Measurements from ENCODE around the gene PLCE1.
"Not testable (repeated sequence)": the region's sequence is repeated elsewhere in the genome, so short reads cannot be mapped to it uniquely, and the experiment has no call there.

PLCE1 gene

DNA sequence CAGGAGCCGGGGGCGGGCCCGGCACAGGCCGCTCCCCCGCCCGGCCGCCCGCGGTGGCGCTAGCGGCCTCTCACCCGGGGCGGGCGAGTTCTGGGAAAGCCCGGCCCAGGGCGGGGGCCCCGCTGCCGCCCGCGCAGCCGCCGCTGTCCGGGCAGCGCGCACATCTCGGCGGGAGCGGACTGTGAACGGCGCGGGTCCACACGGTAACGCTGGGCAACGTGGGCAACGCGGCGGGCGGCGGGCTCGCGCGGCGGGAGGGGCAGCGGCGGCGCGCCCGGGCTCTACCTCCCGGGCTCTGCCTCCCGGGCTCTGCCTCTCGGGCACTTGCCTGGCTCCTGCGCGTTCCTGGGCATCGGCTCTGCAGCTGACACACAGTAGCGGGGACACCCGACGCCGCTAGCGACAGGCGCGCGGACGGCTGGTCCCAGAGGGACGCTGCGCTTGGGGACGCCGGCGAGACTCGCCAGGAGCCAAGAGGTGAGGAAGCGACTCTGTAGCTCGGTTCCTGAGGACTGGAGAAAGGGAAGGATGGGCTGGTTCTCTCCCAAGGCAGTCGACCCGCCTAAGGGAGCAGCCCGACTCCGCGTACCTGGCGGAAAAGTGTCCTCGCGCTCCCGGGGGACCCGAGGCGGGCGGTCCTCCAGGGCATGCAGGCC is at the start of gene PLCE1:
Gene PLCE1, plus strand, starts transcription at position 150 of the 656 bp plus-strand sequence. CDS start 37,116 bp downstream, outside the sequence.
- peak; percentile 22 for DNase-seq

DNA sequence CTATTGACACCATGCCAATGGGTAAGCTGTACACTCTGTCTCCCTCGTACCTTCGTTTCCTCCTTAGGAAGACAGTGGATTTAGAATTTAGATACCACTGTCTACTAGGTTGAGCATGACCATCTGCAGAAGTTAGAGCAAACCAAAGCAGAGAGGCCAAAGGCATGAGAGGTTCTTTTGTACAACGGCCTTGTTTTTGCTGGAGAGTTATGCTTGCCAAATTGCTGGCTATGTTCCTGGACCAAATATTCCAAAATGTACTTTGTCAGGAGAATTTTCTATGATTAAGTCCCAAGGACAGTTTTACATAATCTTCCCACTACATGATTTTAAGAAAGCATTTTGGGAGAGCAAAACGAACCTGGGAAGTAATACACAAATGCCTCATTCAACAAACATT is 47.9 kb upstream of the PLCE1 start:
- no peak for DNase-seq

DNA sequence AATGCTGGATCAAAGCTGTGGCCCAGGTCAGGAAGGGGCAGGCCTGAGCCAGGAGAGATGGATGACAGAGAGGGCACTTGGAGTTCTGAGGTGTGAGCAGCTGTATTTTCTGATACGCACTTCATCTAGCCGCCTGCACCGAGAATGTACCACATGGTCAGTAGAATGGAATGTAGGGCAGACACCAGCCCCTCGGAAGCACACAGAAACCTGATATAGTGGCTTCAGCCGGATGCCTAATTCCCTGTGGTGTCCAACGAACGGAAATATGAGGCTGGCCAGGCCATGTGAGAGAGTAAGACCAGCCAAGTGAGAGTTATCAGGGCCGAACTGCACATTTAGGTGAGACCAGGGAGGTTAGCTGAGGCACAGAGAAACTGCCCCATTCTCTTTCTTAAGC is 46.7 kb upstream of the PLCE1 start:
- no peak for DNase-seq

DNA sequence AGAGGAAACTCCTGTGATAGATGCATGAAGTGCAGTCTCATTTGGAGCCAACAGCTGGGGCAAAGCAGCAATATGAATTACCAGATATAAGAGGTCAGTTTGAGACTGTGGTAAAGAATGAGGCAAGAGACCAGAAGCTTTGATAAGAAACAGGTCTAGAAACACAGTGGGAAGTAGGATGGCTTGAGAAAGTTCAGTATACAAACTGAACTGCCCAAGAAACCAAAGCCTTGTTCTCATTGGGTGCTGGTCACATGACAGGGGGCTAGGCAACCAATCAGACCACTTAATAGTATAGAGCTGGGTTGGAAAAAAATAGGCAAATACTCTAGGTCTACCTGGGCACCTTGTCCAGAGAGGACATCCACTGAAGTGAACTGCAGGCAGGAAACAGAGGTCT is 46.2 kb upstream of the PLCE1 start:
- no peak for DNase-seq

DNA sequence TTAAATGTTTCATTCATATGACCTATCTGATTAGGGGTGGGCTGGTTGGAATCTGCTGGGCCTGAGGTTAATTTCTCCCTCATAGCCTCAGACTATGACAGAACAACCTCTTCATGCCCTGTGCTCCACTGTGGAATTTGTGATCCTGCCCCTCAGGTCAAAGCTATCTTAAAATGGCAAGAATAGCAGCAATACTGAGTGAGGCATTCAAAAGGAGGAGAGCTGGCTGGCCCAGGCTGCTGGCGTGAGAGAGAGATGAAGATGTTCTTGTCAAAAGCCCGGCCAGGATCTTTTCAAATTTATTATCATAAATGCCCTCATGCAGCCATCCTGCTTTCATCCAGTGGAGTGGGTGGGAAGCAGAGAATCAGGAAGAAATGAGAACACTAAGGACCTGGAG is 41.8 kb upstream of the PLCE1 start:
- DNase-seq, result no peak

DNA sequence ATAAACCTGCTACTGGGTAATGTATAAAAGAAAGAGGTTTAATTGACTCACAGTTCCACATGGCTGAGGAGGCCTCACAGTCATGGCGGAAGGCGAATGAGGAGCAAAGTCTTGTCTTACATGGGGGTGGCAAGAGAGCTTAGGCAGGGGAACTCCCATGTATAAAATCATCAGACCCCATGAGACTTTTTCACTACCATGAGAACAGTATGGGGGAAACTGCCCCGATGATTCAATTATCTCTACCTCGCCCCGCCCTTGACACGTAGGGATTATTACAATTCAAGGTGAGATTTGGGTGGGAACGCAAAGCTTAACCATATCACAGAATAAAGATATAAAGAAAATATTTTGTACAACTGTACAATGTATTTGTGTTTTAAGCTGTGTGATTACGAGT is 39.4 kb upstream of the PLCE1 start:
- DNase-seq, result no peak

DNA sequence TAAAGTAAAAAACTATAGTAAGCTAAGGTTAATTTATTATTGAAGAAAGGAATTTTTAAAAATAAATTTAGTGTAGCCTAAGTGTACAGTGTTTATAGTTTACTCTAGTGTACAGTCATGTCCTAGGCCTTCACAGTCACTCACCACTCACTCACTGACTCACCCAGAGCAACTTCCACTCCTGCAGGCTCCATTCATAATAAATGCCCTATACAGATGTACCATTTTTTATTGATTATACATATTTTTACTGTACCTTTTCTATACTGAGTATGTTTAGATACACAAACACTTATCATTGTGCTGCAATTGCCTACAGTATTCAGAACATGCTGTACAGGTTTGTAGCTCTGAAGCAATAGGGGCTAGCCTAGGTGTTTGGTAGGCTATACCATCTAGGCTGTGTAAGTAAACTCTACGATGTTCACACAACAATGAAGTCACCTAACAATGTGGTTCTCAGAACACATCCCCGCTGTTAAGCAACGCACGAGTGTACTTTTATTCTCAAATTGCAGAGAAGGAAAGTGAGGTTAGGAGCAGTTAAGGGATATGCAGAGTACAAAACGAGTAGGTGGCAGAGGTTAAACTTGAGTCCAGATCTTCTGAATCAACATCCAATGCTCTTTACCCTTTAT is 38.9 kb upstream of the PLCE1 start:
- DNase-seq, result no peak

DNA sequence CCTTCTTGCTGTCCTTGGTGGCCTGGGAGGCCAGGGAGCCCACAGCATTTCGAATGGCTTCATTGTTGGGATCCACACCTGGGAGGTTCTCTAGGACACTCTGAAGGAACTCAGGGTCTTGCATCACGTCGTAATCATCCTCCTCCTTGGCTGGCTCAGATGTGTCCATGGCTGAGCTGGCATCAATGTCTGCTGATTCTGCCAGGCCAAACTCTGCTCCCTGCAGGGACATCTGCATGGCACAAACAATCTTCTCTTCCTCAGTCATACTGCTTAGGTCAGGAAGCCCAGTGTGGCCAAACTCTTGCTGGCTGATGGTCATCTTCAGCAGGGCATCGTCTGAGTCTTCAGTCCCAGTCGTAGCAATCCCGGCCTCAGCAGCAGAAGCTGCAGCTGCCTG is 34.9 kb upstream of the PLCE1 start:
- no peak for DNase-seq

DNA sequence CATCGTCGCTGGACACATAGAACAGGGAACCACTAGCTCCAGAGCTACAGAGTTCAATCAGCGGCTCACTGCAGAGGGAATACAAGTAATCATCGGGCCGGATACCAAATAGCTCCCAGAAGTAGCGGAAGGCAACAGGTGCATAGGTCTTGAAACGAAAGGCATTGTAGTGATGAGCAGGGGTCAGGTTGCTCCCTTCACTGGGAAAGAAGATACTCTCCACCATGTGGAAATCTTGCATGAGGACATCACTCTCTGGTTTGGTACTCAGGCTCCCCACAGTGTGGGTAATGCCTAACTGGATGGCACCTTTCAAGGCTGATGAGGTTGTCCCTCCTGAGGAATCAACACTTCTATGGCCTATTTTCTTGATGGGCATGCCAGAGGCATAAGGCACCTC is 32.7 kb upstream of the PLCE1 start:
- DNase-seq, result not testable (repeated sequence)

DNA sequence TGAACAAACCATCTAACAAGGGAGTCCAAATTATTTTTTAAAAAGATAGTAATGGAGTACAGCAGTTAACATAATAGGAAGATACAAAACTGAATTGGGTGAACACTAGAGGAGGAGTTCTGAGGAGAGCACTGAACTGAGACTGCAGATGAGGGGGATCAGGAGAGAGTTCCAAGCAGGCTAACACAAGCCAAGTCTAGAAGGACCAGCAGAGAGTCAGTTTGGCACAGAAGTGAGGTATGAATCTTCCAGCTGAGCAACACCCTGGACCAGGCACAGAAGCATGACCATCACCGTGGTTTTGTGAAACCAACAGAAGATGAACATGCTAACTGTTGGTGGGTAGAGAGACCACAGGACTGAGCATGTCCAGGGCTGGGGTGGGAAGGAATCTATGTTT is 30.8 kb upstream of the PLCE1 start:
- DNase-seq, result no peak

DNA sequence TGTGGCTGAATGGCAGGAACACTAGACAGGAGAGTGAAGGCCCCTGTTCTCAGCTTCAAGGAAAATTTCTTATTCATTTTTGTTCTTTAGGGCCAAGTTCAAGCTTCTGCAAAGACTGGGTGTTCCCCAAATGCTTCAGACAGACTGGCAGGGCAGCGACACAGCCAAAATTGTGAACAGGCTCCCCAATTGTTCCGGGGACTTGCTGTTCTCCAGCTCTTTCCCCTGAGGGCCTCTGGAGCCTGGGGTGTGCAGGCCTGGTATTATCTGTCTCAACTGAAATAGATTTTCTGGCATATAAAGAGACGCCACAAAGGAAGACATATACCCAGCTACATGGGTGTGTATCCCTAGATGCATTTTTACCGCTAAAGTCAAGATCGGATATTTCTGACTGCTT is 30.3 kb upstream of the PLCE1 start:
- no peak for DNase-seq

DNA sequence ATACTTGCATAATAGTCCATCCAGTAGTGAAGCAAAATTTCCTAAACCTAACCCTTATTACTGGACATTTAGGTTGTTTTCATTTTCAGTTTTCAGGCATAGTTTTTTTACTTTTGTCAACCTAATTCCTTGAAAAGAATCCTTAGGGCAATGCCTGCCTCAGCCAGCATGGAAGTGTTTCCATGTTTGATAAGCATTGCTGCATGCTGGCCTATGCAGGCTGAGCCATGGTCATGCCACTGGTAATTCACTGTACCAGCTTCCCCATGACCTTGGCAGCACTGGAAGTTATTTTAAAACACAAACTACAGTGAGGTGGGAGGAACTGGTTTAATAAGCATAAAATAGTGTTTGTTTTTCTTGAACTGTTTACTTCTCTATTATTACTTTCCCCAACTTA is 27.8 kb upstream of the PLCE1 start:
- no peak for DNase-seq

DNA sequence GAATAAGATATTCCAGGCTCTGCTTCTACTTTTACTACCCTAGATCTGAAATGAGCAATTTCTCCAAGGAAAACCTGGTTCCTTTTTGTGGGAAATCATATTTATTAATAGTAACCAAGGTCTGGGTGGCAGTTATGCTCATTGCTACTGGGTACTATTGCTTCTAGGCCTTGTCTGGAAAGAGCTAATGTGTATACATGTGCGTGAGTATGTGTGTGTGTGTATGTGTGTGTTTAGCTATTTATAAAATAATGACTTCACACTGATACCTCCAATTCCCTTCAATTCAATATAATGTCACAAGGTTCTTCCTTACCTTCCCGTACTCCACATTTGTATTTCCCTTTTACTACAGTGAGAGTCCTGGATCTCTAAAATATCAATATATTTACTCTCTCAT is 26.0 kb upstream of the PLCE1 start:
- no peak for DNase-seq

DNA sequence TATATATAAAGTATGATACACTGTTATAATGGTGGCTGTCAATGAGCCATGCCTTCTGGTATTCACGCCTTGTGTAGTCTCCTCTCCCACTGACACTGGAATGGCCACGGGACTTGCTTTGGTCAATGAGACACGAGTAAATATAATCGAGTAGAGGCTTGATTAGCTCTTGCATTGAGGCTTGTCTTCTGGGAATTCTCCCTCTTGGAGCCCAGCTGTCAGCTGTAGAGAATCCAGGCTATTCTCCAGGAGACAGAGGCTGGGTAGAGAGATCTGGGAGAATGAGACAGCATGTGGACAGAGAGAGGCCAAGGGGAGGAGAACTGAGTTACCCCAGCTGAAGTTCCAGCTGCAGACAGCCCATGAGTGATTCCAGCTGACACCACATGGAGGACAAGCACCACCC is 25.2 kb upstream of the PLCE1 start:
- no peak for DNase-seq

DNA sequence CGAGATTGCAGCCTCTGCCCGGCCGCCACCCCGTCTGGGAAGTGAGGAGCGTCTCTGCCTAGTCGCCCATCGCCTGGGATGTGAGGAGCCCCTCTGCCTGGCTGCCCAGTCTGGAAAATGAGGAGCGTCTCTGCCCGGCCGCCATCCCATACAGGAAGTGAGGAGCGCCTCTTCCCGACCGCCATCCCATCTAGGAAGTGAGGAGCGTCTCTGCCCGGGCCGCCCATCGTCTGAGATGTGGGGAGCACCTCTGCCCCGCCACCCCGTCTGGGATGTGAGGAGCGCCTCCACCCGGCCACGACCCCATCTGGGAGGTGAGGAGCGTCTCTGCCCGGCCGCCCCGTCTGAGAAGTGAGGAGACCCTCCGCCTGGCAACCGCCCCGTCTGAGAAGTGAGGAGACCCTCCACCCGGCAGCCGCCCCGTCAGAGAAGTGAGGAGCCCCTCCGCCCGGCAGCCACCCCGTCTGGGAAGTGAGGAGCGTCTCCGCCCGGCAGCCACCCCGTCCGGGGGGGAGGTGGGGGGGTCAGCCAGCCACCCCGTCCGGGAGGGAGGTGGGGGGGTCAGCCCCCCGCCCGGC is 23.2 kb upstream of the PLCE1 start:
- DNase-seq, result not testable (repeated sequence)

DNA sequence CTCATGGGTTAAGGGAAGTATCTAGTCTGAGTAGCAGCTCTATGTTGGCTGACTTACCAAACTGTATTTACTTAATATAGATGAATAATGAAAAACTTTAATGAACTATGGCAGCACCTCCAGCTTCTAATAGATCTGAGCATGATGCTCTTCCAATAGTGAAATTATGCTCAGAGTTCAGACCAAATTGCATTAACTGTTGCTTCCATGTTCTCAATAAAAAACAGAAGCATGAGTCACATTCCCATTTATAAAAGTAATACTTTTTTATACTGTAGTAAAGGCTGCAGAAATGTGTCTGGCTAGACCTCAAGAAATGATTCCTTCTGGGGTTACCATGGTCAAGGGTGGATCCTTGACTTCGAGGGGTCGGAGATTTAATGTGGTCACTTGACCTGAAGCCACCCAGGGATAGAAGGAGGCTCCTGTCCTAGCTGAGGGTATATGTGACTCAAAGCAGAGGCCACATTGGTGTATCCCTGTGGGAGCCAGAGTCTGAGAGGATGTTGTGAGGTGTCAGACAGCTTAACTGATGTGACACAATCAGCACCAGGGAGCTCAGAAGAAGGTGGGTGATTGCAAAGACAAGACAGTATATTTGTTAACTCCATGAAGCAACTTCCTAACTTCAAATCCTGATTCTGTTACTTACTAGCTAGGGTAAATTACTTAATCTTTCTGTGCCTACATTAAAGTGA is 19.8 kb upstream of the PLCE1 start:
- DNase-seq, result no peak

DNA sequence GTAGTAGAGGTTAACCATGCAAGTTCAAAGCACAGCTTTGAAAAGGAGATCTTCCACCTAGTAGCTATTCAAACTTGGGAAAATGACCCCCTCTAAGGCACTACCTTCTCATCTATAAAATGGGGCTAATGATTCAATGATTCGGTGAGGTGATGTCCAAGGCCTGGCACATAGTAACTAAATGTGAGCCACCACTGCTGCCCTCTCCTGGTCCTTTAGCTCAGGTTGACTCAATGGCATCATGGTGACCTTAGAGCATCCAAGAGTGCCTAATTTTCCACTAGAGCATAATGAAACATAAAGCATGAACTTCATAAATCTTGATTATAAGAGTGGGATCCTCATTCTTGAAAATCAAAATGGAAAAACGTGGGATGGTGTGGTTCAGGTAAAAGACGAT is 16.3 kb upstream of the PLCE1 start:
- no peak for DNase-seq

DNA sequence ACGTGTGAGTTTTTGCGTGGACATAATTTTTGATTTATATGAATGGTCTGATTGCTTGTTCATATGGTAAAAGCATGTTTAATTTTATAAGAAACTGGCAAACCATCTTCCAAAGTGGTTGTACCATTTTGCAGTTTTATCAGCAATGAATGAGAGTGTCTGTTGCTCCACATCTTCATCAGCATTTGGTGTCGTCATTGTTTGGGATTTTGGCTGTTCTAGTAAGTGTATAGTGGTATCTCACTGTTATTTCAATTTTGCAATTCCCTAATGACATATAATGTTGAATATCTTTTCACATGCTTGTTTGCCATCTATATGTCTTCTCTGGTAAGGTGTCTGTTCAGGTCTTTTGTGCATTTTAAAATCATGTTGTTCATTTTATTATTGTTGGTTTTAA is 13.2 kb upstream of the PLCE1 start:
- DNase-seq, result no peak

DNA sequence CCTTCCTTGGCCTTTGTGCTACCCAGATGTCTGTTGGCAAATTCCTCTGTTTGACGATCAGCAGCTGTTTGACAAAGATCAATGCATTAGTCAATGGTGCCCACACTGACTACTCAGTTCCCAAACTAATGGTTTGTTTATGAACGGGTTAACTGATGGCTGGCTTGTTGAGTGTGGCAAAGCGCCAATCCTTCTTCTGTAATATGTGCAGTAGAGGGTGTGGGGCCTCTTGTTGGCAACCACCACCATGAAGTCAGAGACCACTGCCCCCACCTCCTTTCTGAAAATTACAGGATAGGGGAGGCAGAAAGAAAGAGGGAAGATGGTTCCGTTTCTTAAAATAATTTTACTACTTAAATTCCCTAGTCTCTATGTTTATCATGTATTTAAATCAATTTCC is 2.6 kb upstream of the PLCE1 start:
- no peak for DNase-seq

DNA sequence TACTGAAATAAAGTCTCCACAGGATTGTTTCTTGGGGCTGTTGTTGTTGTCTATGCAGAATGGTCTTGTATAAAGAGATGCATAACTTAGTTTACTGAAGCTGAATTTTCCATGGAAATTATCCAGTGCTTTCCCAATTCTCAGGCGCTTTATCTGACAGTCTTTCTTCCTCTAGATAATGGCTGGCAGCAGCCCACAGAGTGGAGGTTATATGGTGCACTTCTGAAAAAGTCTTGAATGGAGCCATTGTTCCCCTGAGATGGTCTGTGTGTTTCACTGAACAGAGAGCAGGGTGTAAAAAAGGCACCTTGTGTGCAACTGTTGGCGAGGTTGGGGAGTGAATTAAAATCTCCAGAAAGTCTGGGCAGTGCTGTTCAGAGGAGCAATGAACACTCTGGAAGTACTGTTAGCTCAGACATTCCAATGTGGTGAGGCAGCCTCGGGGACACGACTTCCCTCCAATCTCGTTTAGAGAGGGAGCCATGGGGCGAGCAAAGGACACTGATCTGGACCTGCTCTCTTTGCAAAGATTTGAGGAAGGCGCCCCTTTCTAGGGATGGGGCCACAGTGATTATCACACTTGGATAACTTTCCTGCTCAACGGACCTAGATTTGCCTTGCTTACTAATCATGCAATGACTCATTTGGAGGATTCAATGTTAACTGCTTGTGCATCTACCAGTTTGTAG is 2.0 kb upstream of the PLCE1 start:
- DNase-seq, result no peak

DNA sequence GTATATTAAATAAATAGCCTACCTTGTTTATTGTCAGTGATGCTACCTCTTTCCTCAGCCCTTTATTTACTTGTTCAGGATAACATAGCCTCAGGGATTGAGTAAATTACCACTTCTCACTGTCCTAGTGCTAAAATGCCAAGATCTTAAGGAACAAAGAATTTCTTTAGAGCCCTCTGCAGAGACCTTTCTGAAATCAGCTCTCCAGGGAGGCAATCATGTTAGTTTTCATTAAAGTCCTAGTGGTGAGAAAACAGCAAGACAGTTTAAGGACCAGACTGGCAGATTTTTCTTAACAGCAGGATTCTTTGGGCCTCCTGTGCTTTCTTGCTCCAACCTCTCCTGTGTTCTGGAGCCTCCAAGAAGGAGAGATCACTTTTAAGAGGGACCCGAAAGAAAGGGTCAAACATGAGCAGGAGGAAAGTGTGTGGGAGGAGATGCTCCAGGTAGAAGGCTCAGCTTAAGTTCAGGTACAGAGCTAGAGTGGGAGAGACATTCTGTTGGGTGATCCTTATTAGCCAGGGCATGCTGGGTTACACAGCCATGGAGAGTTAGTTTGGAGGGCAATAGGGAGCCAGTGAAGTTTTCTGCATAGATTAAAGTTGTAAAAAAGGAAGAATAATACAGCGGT is 1.2 kb upstream of the PLCE1 start:
- DNase-seq, result no peak

DNA sequence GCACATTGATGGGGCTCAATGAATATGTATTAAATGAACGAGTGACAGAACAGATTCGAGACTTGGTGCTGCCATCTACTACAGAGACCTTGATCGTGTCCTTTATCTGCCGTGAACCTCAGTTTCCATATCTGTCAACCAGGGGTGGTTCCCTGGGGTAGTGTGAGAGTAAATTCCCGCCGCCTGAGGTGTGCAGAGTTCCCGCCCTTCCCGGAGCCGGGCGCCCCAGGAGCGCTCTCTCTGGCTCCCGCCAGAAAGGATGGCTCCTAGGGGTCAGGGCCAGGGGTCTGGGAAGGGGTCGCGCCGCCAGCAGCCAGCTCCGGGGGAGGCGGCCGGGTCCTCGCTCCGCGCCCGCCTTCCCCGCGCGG is 333 bp upstream of the PLCE1 start:
- no peak for DNase-seq

DNA sequence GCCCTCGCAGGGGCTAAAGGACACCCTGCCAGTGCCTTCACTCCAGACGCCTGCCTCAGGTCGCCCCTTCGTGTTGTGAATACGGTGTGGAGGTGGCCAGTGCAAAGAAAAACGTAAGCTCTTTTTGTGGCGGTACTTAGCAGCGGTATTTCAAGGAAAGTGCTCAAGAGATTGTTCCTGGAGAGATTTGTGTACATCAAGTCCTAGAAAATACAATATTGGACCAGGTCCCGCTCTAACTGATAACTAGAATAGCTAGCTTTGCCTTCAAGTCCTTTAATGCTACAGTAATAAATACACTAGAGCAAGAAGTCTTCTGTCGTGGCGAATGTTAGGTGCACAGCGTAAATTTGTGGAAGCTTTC is 689 bp downstream of the PLCE1 start:
- no peak for DNase-seq
